LNCaP clone FGC (cell line): ENCODE measurements around the gene RHEB.
A peak's percentile ranks its signal among the peaks of the same experiment; 100 is the strongest.

Experiments used
- DNase-seq: peaks from one replicate; pipeline ENCODE4 v3.0.0-alpha.2; 2011; ENCODE audit warnings: low read depth
- H3K4me3 ChIP-seq: 2 replicates; pipeline ENCODE4 v1.5.1; 2011; ENCODE audit warnings: mild to moderate bottlenecking, low read depth, low read length, control low read depth
- TF ChIP-seq, protein P1 (sequence below): IDR thresholded peaks from 2 replicates; pipeline ENCODE4 v1.5.1; 2012; ENCODE audit warnings: mild to moderate bottlenecking; ENCODE audit not compliant: control insufficient read depth, insufficient read depth; ENCODE audit errors: extremely low read depth

RHEB gene

DNA sequence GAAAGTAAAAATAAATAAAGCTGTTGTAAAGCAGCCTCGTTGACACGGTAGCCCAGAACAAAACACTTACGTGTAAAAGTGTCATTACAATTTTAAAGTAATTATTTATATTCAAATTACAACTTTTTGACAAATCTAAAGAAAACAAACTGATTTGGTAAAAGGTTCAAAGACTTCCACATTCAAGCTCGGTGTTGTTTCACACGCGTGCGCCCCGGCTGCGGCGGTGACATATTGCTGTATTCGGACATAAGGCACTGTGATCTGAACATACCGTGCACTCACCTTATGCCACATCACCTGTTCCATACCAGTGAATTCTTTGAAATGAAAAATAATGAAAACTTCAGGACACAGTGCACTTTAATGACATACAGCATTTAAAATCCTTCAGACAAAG lies 36.9 kb upstream of the RHEB start:
- H3K4me3 ChIP-seq, result no peak overlapping the region
- TF ChIP-seq, protein P1, sequence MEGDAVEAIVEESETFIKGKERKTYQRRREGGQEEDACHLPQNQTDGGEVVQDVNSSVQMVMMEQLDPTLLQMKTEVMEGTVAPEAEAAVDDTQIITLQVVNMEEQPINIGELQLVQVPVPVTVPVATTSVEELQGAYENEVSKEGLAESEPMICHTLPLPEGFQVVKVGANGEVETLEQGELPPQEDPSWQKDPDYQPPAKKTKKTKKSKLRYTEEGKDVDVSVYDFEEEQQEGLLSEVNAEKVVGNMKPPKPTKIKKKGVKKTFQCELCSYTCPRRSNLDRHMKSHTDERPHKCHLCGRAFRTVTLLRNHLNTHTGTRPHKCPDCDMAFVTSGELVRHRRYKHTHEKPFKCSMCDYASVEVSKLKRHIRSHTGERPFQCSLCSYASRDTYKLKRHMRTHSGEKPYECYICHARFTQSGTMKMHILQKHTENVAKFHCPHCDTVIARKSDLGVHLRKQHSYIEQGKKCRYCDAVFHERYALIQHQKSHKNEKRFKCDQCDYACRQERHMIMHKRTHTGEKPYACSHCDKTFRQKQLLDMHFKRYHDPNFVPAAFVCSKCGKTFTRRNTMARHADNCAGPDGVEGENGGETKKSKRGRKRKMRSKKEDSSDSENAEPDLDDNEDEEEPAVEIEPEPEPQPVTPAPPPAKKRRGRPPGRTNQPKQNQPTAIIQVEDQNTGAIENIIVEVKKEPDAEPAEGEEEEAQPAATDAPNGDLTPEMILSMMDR, result no peak
- no peak for DNase-seq

DNA sequence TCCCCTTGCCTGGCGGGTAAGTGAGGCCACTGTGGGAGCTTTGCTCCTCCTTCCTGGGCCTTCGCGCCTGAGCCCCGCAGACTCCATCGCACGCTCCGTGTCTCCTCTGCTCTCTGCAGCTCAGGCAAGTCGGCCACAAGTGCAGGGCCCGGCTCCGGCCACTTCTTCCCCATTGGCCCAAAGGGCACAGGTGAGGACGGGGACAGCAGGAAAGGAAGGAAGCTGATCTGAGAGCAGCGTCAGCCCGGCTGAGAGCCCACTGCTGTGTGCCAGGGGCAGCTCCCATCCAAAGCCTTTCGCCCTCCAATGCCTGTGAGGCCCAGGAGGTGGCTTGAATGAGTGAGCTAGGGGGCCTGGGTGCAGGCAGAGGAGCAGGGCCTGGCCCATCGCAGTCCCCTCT lies 33.7 kb upstream of the RHEB start:
- H3K4me3 ChIP-seq, result no peak overlapping the region
- TF ChIP-seq, protein P1, result no peak
- DNase-seq, result no peak

DNA sequence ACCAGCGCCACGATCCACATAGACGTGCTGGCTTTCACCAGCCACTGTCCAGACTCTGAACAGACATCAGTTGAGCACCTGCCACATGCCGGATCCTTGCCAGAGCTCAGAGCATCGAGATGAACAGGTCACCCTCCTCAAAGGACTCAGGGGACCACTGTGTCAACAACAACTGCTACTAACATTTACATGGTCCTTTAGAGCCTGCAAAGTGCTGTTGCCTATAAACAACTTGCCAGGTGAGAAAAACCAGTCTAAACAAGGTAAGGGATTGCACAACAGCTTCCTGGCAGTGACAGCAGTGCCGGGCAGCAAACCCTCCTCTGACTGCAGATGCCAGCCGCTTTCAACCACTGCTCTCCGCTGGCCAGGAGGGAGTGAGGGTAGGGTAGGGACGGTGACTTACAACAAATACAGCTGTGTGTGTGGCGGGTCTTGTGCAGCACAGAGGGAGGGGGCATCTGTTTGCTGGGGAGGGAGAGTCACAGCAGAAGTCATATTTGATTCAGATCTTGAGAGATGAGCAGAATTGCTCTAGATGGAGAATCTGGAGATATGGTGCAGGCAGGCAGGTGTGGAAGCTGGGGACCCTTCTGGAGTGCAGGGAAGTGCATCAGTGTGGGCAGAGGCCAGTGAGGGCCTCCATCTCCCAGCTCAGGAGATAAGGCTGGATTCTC lies 32.8 kb upstream of the RHEB start:
- TF ChIP-seq, protein P1, result 0 out of 2 replicates have a peak, but pooled peaks have one; percentile 1
- 0 out of 2 replicates have a peak overlapping the region, but pooled peaks have one; percentile 9 for H3K4me3 ChIP-seq
- DNase-seq, result peak; percentile 91

DNA sequence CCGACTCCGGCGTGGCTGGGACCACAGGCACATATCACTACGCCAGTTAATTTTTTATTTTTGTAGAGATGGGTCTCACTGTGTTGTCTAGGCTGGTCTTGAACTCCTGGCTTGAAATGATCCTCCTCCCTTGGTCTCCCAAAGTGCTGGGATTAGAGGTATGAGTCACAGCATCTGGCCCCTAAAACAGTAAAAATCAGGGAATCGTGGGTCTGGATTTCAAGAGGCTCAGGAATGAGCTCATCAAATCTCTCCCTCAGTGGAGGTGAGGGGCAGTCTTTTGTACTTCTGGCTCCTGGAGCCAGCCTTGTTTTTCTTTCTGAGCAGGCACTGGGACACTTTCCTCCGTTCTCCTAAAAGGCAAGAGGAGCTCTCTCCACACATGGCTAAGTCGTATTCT lies 32.1 kb upstream of the RHEB start:
- no peak overlapping the region for H3K4me3 ChIP-seq
- no peak for DNase-seq
- TF ChIP-seq, protein P1, result no peak

DNA sequence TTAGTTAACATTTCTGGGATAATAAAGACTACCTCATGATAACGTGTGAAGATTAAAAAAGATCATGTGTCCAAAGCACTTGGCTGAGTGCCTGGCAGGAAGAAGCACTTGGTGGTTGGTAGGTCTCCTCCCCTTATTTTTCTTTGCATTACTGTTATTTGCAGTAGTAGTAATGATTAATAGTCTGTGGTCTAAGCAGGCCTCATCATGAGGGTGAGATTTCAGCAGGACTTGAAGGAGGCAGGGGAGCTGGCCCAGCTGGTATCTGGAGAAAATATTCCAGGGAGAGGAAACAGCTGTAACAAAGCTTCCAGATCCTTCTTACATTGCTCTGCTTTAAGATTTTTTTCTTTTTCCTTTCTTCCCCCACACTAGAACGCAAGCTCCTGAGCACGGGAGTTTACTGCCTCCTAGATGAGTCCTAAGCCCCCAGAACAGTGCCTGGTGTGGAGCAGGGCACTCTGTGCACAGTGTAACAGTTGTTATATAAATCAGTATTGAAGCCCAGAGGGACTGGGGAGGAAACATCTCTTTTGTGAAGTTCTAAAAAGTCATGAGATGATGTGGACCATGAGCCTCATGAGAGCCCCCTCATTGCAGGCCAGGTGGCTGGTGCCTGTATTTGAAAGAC lies 31.1 kb upstream of the RHEB start:
- TF ChIP-seq, protein P1, result no peak
- no peak overlapping the region for H3K4me3 ChIP-seq
- no peak for DNase-seq

DNA sequence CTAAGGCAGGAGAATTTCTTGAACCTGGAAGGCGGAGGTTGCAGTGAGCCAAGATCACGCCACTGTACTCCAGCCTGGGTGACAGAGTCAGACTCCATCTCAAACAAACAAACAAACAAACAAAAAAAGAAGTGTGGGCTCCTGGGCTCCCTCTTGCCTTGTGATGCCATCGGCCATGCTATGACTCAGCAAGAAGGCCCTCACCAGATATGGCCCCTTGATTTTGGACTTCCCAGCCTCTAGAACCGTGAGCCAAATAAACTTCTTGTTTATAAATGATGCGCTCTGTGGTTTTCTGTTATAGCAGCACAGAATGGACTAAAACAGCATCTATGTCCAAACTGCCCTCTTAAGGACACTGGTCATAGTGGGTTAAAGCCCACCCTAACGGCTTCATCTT lies 29.9 kb upstream of the RHEB start:
- H3K4me3 ChIP-seq, result no peak overlapping the region
- DNase-seq, result no peak
- TF ChIP-seq, protein P1, result no peak
